HFF-Myc (cell line): ENCODE data around the gene VIL1.

Experiments
- DNase-seq: peaks from one replicate; pipeline ENCODE4 v3.0.0-alpha.2; 2011; ENCODE audit warnings: low read depth; ENCODE audit errors: extremely low read depth
- H3K4me3 ChIP-seq: replicated peaks from 2 replicates; pipeline ENCODE4 v1.5.1; 2011; ENCODE audit warnings: low read depth, mild to moderate bottlenecking, control low read depth, low read length
- TF ChIP-seq, protein P1 (sequence below): IDR thresholded peaks from 2 replicates; pipeline ENCODE4 v1.5.1; 2012; ENCODE audit warnings: mild to moderate bottlenecking, low read depth, low read length, control low read depth; ENCODE audit errors: missing control alignments

VIL1 gene

DNA sequence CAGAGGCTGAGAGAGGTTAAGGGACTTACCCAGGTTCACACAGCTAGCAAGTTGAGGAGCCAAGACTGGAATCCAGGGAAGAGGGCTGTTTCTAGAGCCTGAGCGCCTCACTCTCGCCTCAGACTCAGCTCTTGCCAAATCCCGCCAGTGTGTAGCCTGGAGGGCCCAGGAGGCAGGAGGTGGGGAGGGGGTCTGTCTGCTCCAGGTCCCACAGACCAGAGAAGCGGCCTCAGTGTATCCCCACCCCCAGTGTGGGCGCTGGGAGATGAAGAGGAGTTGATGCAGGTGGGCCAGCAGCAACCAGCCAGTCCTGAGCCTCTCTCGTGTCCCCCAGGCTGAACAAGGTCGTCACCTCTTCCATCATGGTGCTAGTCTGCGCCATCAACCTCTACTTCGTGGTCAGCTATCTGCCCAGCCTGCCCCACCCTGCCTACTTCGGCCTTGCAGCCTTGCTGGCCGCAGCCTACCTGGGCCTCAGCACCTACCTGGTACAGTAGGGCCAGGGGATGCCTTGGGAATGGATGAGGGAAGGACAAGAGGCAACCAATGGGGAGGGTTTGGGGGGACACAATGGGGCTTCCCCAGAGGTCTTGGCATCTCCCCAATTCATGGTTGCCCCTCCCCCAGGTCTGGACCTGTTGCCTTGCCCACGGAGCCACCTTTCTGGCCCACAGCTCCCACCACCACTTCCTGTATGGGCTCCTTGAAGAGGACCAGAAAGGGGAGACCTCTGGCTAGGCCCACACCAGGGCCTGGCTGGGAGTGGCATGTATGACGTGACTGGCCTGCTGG lies 24.4 kb upstream of the VIL1 start:
- no peak overlapping the region for H3K4me3 ChIP-seq
- TF ChIP-seq, protein P1, sequence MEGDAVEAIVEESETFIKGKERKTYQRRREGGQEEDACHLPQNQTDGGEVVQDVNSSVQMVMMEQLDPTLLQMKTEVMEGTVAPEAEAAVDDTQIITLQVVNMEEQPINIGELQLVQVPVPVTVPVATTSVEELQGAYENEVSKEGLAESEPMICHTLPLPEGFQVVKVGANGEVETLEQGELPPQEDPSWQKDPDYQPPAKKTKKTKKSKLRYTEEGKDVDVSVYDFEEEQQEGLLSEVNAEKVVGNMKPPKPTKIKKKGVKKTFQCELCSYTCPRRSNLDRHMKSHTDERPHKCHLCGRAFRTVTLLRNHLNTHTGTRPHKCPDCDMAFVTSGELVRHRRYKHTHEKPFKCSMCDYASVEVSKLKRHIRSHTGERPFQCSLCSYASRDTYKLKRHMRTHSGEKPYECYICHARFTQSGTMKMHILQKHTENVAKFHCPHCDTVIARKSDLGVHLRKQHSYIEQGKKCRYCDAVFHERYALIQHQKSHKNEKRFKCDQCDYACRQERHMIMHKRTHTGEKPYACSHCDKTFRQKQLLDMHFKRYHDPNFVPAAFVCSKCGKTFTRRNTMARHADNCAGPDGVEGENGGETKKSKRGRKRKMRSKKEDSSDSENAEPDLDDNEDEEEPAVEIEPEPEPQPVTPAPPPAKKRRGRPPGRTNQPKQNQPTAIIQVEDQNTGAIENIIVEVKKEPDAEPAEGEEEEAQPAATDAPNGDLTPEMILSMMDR = no peak
- no peak for DNase-seq

GRCh38 chr2:218395090-218395444 lies 23.9 kb upstream of the VIL1 start:
- DNase-seq = no peak
- no peak overlapping the region for H3K4me3 ChIP-seq
- TF ChIP-seq, protein P1 = no peak

DNA sequence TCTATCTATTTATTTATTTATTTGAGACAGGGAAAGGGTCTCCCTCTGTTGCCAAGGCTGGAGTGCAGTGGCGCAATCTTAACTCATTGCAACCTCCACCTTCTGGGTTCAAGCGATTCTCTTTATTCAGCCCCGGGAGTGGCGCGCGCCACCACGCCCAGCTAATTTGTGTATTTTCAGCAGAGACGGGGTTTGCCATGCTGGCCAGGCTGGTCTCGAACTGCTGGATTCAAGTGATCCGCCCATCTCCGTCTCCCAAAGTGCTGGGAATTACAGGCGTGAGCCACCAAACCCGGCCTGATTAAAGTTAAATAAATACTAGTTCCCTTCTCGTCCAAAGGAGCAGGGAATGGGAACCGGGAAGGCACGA lies 23.5 kb upstream of the VIL1 start:
- H3K4me3 ChIP-seq = peak overlapping the region; percentile 62
- DNase-seq = no peak
- TF ChIP-seq, protein P1 = no peak

DNA sequence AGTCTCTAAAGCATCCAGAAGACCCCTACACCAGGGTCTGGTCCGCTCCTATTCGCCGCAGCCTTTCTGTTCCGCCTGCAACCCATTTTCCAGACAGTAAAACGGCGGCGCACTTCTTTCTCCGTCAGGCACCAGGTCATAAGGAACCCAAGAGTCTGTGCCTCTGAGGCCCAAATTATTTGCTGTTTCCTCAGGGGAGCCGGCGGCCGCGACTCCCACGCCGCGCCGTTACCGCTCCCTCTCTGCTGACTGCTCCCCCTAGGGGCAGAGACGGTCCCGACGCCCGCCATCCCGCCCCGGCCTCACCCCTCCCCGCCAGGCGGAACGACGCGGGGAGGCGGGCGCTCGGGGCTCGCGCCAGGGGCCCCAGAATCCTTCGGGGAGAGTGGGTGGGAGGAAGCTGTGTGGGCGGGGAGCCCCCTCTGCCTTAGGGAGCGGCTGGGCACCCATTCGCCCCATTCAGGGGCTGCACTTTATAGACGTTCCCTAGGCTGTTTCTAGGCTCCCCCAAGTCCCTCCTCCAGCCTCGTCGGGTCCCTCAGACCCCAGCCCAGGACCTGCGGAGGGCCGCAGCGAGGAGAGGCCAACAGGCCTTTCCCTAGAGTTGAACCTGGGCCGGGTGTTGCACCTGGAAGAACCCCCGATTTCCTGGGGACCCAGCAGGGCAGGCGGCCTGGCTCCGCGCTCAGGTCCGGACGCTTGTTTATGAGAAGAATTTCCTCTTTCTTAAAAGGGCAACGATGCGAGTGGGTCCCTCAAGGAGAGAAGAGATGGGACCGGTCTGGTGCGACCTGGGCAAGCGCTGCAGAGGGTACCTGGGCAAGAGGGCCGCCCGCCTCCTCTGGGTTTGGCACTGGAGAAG lies 22.9 kb upstream of the VIL1 start:
- peak overlapping the region; percentile 62 for H3K4me3 ChIP-seq
- peak; percentile 82 for DNase-seq
- TF ChIP-seq, protein P1 = peak; percentile 78

DNA sequence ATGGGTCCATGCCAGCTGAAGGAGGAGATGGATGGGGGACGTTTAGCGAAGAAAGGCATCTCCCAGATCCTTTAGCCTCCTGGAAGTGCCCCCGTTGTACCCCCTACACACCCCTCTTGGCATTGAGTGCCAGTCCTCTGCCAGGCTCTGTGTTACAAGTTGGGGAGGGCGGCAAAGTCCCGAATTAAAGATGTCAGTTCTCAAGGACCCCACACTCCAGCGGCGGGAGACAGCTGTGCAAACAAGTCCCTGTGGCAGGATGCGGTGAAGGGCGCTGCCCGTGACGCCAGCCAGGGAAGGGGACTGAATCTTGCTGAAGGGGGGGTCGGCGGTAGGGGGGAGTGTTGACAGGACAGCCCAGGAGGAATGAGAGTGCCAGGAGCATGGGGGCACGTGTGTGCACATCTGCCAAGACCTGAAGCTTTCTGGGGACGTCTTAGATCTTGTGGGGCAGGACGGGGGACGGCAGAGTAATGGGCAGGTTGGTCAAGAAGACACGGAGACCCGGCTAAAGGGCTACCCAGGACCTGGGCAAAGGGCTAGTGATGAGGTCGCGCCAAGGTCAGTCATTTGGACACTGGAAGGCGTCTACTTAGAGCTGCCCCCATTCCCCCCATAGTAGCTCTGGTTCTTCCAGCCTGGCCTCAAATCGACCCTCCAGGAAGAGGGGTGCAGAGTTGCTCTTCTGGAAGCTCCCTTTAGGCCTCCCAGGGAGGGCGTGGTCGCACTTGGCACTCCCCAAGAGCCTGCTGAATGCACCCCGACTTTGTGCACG lies 22.0 kb upstream of the VIL1 start:
- H3K4me3 ChIP-seq = peak overlapping the region; percentile 62
- no peak for DNase-seq
- TF ChIP-seq, protein P1 = no peak

- no peak for DNase-seq
- TF ChIP-seq, protein P1 = no peak
- peak overlapping the region; percentile 62 for H3K4me3 ChIP-seq
These were observed 21.5 kb upstream of the VIL1 start for GRCh38 chr2:218397463-218397819.
